Subcutaneous adipose tissue (tissue), 4 donors: Measurements from ENCODE around the gene CLPTM1. TPM values are rescaled to one million over a fixed set of nuclear protein-coding genes. Genes with fewer than 3 reads are reported as not detected.

ENCODE experiments used
- CTCF ChIP-seq: fragments of 450-650 bp; IDR thresholded peaks from one replicate; pipeline ENCODE4 v1.5.1; 2016; ENCODE audit warnings: low read depth, mild to moderate bottlenecking, control low read depth, antibody characterized with exemption, moderate library complexity
- total RNA-seq, 4 donors: library from RNA; depleted of rRNA; stranded (reverse); fragments of >200 nt; gene quantifications; one replicate each; pipeline ENCODE4 v1.1.0, GENCODE V29; 2016

CLPTM1 gene
- total RNA-seq, 4 donors from 2014 or later: 45.8 to 86.1 (median 65.3) TPM

GRCh38 chr19:45001087-45001739, 46.0 kb downstream of the CLPTM1 start, which contains the start of gene RELB:
Gene RELB (plus strand): TSS chr19:45001464. CDS start chr19:45001580, 116 bp downstream.
- no peak for TF ChIP-seq CTCF

- no peak for TF ChIP-seq CTCF
Observed at GRCh38 chr19:45003485-45003884, 48.3 kb downstream of the CLPTM1 start.

- no peak for TF ChIP-seq CTCF
Observed at GRCh38 chr19:45005787-45006186, 50.6 kb downstream of the CLPTM1 start.

- no peak for TF ChIP-seq CTCF
Observed at GRCh38 chr19:45008552-45008951, 53.4 kb downstream of the CLPTM1 start.

- no peak for TF ChIP-seq CTCF
Observed at GRCh38 chr19:45009625-45010255, 54.6 kb downstream of the CLPTM1 start.

- TF ChIP-seq CTCF: no peak
Observed at GRCh38 chr19:45010306-45010705, 55.1 kb downstream of the CLPTM1 start.

GRCh38 chr19:45011959-45012358, 56.8 kb downstream of the CLPTM1 start:
- no peak for TF ChIP-seq CTCF
